GM21529 (cell line): ENCODE measurements around the gene ACSL3.
"Not testable (repeated sequence)": the region's sequence is repeated elsewhere in the genome, so short reads cannot be mapped to it uniquely, and the experiment has no call there.

Source experiments
- ATAC-seq: cut with Tn5 transposase; IDR thresholded peaks from one replicate; pipeline ENCODE4 v1.9.1; 2021; ENCODE audit not compliant: unreplicated experiment

The ACSL3 gene

GRCh38 chr2:222968550-222969155 is 107.8 kb downstream of the ACSL3 start:
- no peak for ATAC-seq

DNA sequence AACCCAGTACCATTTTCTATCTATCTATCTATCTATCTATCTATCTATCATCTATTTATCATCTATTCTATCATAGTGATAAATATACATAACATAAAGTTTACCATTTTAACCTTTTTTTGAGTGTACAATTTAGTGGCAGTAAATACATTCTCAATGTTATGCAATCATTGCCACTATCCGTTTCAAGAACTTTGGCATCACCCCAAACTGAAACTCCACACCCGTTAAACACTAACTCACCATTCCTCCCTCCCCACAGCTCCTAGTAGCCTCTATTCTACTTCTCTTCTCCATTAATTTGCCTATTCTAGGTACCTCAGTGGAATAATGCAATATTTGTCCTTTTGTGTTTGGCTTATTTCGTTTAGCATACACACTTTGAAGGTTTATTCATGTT is 108.7 kb downstream of the ACSL3 start:
- no peak for ATAC-seq

DNA sequence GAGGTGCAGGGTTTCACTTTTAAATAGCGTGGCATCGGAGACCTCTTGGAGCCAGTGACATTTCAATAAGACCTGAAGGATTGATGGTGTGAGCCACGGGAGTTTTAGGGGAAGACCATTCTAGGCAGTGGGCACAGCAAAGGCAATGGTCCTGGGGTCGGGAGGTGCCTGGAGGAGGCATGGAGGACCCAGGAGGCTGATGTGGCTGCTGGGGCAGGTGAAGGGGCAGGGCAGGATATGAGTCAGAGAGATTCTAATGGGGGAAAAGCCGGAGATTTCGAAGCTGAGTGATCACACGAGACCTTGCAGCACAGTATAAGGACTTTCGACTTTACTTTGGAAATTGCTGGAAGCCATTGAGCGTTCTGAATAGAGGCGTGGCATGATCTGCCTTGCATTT is 111.6 kb downstream of the ACSL3 start:
- ATAC-seq = no peak

DNA sequence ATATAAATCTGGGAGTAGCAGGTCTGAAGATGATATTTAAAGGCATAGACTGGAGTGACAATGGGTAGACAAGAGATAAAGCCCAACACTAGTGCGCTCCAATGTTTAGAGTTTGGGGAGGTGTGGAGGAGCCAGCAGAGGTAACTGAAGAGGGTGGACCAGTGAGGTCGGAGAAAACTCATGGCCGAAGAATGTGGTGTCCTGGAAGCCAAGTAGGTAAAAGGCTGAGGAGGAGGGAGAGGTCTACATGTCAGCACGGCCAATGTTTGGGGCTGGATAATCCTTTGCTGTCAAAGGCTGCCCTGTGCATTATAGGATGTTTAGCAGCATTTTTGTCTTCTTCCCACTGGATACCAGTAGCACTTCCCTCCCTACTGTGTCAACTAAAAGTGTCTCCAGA is 112.4 kb downstream of the ACSL3 start:
- ATAC-seq = no peak

DNA sequence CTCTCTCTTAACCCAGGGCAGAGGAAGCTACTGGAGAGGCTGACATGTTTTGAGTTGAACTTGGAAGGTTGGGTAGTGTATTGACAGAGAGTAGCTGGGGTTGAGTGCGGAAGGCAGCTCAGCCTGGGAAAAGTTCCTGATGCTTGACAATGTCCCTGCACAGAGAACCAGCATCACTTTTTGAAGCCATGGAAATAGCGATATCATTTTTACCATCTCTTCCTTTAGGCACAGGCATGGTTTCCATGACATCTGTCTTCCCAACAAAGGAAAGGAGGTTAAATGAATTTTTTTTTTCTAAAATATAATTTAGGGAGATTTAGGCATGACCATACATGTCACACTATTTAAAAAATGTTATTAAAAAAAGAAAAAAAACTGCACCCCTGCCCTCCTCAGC is 112.9 kb downstream of the ACSL3 start:
- no peak for ATAC-seq

DNA sequence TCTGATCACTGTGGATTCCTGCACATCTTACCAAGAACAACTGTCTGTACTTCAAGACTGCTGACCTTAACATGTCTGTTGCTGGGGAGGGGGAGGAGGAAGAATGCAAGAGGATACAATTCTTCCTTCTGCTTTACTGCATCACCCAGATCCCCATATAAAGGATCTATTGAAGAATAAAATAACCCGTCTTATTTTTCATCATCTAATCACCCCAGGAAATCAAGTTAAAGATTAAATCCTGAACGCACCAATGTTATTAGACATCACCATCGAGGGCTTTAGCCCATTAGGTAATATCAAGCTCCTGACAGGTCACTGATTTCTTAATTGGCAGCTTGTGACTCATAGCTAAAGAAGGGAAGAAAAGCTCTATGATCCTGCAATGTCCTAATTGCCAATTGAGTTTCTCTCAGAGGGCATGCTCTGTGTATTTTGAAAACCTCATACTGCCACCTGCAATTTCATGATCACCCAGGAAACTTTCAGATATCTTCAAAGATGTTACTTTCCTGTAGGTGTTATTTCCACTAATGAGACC is 115.8 kb downstream of the ACSL3 start:
- no peak for ATAC-seq

DNA sequence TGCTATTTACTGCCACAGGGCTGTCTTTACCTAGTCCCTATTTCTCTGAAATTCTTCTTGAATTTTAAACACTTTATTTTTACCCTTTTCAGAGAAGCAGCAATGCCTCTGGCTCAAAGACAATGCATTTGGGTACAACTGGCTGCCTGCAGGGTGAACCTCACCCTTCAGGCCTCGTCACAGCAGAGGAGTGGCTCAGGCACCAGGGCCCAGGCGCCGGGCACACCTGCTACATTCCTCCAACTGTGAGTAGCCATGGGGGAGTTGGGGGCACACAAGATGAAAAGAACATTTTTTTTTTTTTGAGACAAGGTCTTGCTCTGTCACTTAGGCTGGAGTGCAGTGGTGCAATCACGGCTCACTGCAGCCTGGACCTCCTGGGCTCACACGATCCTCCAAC is 116.3 kb downstream of the ACSL3 start:
- no peak for ATAC-seq

DNA sequence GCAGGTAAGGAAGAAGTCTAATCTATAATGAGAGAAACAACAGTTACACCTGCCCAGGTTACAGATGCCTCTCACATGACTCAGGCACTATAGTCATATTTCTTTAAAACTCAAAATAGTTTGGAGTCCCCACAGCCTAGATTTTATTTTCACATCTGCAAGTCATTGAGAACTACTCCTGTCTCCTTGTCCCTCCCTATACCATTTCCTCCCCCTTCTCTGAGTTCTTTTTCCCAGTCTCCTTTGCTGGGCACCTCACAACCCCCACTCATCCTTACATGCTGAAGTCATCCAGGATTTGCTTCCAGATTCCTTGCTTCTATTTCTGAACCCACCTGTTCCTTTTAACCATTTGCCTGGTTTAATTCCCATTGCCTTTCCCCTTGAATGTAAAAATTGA is 118.0 kb downstream of the ACSL3 start:
- ATAC-seq = no peak

DNA sequence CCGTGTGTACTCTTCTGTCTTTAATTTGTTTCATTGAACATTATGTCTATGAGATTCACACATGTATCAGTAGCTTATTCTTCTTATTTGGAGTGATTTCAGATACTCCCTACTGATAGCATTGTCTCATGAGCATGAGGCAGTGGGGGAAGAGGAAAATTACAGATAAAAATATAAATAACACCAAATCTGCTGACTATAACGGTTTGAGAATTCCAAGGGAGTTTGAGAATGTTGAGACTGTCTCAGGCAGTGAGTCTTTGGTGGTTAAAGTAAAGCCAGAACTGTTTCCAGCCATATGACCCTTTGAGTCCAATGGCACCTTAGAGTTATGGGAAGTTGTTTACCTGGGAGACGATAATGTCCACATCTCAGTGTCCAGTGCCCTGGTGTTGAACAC is 118.6 kb downstream of the ACSL3 start:
- no peak for ATAC-seq

GRCh38 chr2:222982010-222982908 is 121.4 kb downstream of the ACSL3 start:
- peak; percentile 88 for ATAC-seq

GRCh38 chr2:222982909-222983265 is 122.1 kb downstream of the ACSL3 start:
- ATAC-seq = no peak

DNA sequence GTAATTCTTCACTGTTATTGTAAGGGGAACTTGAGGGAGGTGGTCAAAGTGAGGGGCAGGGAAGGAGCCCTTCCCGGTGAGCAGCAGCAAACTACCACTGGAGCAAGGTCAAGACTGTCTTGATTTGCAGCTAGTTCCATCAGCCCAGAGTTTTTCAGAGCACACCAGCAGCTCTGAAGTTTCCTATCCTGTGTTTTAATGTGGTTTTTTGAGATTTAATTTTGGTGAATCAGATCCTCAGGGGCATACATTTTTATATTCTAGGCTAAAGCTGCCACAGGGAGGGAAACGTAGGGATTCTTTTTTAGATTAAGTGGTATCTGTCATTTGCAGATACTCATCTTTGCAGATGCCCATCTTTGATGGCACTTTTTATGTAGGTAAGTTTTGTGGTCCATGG is 124.1 kb downstream of the ACSL3 start:
- no peak for ATAC-seq

GRCh38 chr2:222989431-222989830 is 128.6 kb downstream of the ACSL3 start:
- no peak for ATAC-seq

- ATAC-seq = not testable (repeated sequence)
Observed at GRCh38 chr2:222990206-222990605, 129.4 kb downstream of the ACSL3 start.

DNA sequence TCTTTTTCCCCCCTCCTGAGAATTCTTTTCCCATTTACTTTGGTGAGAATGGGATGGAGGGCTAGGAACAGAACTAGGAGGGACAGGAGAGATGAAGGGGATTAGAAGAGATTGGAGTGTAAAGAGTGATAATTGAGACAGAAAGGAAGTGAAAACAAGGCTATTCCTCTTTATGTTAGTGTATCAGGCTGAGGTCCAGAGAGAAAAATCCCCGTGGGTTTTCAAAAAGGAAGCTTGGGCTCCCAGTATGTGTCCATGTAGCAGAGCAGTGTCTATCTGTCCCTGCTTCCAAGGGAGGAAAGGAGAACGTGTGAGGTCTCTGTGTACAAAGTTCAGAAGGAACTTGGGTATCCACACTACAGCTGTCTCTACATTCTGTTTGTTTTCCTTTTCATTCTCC is 131.3 kb downstream of the ACSL3 start:
- ATAC-seq = no peak
